K562 (cell line): ENCODE results near the gene PBX1. TPM values are rescaled to one million over a fixed set of nuclear protein-coding genes. Genes with fewer than 3 reads are reported as not detected.

Experiments
- ATAC-seq: fragments of 200-7000 bp; cut with Tn5 transposase; 3 replicates; pipeline ENCODE4 v1.9.1; 2020; ENCODE audit warnings: moderate library complexity
- BruUV-seq: library from RNA; stranded (reverse); fragments of 400-500 nt; replicated peaks from 2 replicates; lab custom pipeline; 2021; lab: Mats Ljungman, UMichigan
- CTCF ChIA-PET: fragments of 300-600 bp; formaldehyde crosslinking; extraction: SDS; loops from one replicate; lab custom pipeline; 2021; ENCODE audit warnings: low intra/inter-chr PET ratio; lab: Yijun Ruan, JAX
- POLR2A ChIA-PET: fragments of 300-600, 350-650 bp; sonication (Branson Sonifier 250); formaldehyde crosslinking; extraction: SDS; loops from one replicate; lab custom pipeline; 2021; ENCODE audit warnings: antibody characterized with exemption, inconsistent platforms; lab: Yijun Ruan, JAX
- DNase-seq, 4 experiments: peaks; one replicate each; pipeline versions ENCODE4 v3.0.0 to v3.0.0-alpha.2; 2011 to 2018; ENCODE audit warnings: low spot score in 3 of 4, mixed read lengths in 3 of 4; ENCODE audit errors: extremely low read depth in 1 of 4
- FAIRE-seq: peaks from 2 replicates; lab custom pipeline; 2011; peaks lifted over from hg19 to GRCh38; lab: Jason Lieb, UNC
- H2AFZ ChIP-seq: 2 replicates; pipeline ENCODE4 v1.6.0; 2011; ENCODE audit warnings: low read depth, low read length, control low read depth, inconsistent platforms
- H3K27ac ChIP-seq: fragments of 200-600 bp; 3 replicates; pipeline ENCODE4 v1.8.0; 2011; ENCODE audit warnings: low read depth, mild to moderate bottlenecking, control low read depth, inconsistent platforms, low read length, moderate library complexity, mixed read lengths; ENCODE audit errors: extremely low read depth
- H3K27me3 ChIP-seq, 2 experiments: fragments of 300-600 bp in 1 of 2; 2 replicates in 1 of 2; 3 replicates in 1 of 2; pipeline versions ENCODE4 v1.6.0 to v1.8.0; 2011; ENCODE audit warnings: inconsistent platforms in 2 of 2, low read length in 2 of 2, mild to moderate bottlenecking in 1 of 2, mixed read lengths in 1 of 2, moderate library complexity in 1 of 2; ENCODE audit not compliant: control insufficient read depth in 2 of 2, insufficient read depth in 2 of 2
- H3K36me3 ChIP-seq: fragments of 300-600 bp; 3 replicates; pipeline ENCODE4 v1.8.0; 2011; ENCODE audit warnings: mild to moderate bottlenecking, low read length, inconsistent platforms; ENCODE audit not compliant: control insufficient read depth, insufficient read depth
- H3K4me1 ChIP-seq, 2 experiments: fragments of 200-600 bp in 1 of 2; replicated peaks in 1 of 2; 2 replicates in 1 of 2; 3 replicates in 1 of 2; pipeline versions ENCODE4 v1.5.1 to v1.8.0; 2011; ENCODE audit warnings: inconsistent platforms in 2 of 2, low read length in 2 of 2, mild to moderate bottlenecking in 1 of 2, mixed read lengths in 1 of 2, moderate library complexity in 1 of 2; ENCODE audit not compliant: control insufficient read depth in 2 of 2, insufficient read depth in 2 of 2
- H3K4me2 ChIP-seq: 2 replicates; pipeline ENCODE4 v1.6.1; 2011; ENCODE audit warnings: low read length, control low read depth, inconsistent platforms, mixed read lengths; ENCODE audit not compliant: insufficient read depth
- H3K4me3 ChIP-seq: fragments of 200-600 bp; sonication (generic), shearing (Covaris generic); 2 replicates; pipeline ENCODE4 v1.5.1; 2016; ENCODE audit warnings: control low read depth, inconsistent platforms
- H3K79me2 ChIP-seq: fragments of 200-600 bp; 3 replicates; pipeline ENCODE4 v1.8.0; 2011; ENCODE audit warnings: low read length, inconsistent platforms; ENCODE audit not compliant: control insufficient read depth, insufficient read depth
- H3K9ac ChIP-seq, 2 experiments: 2 replicates each; pipeline versions ENCODE4 v1.6.0 to v1.6.1; 2011; ENCODE audit warnings: low read depth in 2 of 2, low read length in 2 of 2, control low read depth in 1 of 2, inconsistent platforms in 1 of 2, mild to moderate bottlenecking in 1 of 2, mixed read lengths in 1 of 2; ENCODE audit not compliant: insufficient read depth in 1 of 2
- H3K9me1 ChIP-seq: one replicate; pipeline ENCODE4 v1.6.0; 2011; ENCODE audit warnings: inconsistent platforms, mild to moderate bottlenecking, low read length, moderate library complexity; ENCODE audit not compliant: control insufficient read depth, insufficient read depth
- H3K9me3 ChIP-seq: replicated peaks from 2 replicates; pipeline ENCODE4 v1.5.1; 2011; ENCODE audit warnings: low read depth, low read length, inconsistent platforms; ENCODE audit not compliant: control insufficient read depth, insufficient read depth
- H4K20me1 ChIP-seq: replicated peaks from 2 replicates; pipeline ENCODE4 v1.6.1; 2011; ENCODE audit warnings: low read length, inconsistent platforms, mixed read lengths; ENCODE audit not compliant: control insufficient read depth, insufficient read depth
- ELK1 ChIP-seq: sonication (generic); formaldehyde crosslinking; IDR thresholded peaks from 2 replicates; pipeline ENCODE4 v1.8.1; 2022; ENCODE audit warnings: missing genetic modification reagents
- MCM3 ChIP-seq: fragments of 450-650 bp; IDR thresholded peaks from 2 replicates; pipeline ENCODE4 v1.6.1; 2016
- SMC3 ChIP-seq: conservative IDR thresholded peaks from 2 replicates; pipeline ENCODE4 v1.6.1; 2011; ENCODE audit warnings: low read depth, low read length, improper control_type of control experiment; ENCODE audit not compliant: insufficient read depth
- WGBS: fragments of 100-300 bp; shearing (Covaris generic); methylation state at CpG from one replicate; pipeline ENCODE4 v1.1.6; 2016; ENCODE audit warnings: low coverage, mixed read lengths; ENCODE audit not compliant: insufficient coverage; ENCODE audit errors: missing lambda C conversion rate; 5-methylcytosine and 5-hydroxymethylcytosine counted together
- in situ Hi-C: fragments of 300-500 bp; cut with MboI; formaldehyde crosslinking; loops from 4 replicates; pipeline ENCODE4 v1.15.0; 2018; ENCODE audit warnings: inconsistent platforms, mixed read lengths
- intact Hi-C: fragments of 100-400 bp; cut with micrococcal nuclease; formaldehyde crosslinking; loops from 2 replicates; pipeline ENCODE4 v1.14.2; 2022
- polyA plus RNA-seq, 8 experiments: library from polyadenylated mRNA; depleted of rRNA in 4 of 8; stranded (reverse) in 5 of 8; unstranded in 3 of 8; fragments of >200 nt; fragmentation: Nextera tagmentation in 2 of 8; fragmentation: Illumina TruSeq in 1 of 8; extraction: Ambion mirVana in 2 of 8; extraction: Trizol in 1 of 8; gene quantifications; 2 replicates each; pipeline versions ENCODE4 v1.2.1 to v1.2.3, GENCODE V29; 2011 to 2014; ENCODE audit warnings: inconsistent platforms in 1 of 8, missing spikeins in 1 of 8
- total RNA-seq, 7 experiments: library from RNA; depleted of rRNA in 6 of 7; stranded (reverse); fragments of >200 nt in 6 of 7; fragmentation: Illumina TruSeq in 2 of 7; extraction: Trizol in 2 of 7; gene quantifications; 2 replicates each; pipeline versions ENCODE4 v1.2.1 to v1.2.3, GENCODE V29; 2011 to 2021; ENCODE audit warnings: low replicate concordance in 1 of 7
- TF ChIP-seq, protein P1 (sequence below): sonication (generic); formaldehyde crosslinking; IDR thresholded peaks from 2 replicates; pipeline ENCODE4 v1.4.0; 2020; ENCODE audit warnings: mild to moderate bottlenecking, missing genetic modification reagents
- TF ChIP-seq, protein P2 (sequence below): fragments of 450-650 bp; IDR thresholded peaks from 2 replicates; pipeline ENCODE4 v1.6.1; 2016; ENCODE audit warnings: mild to moderate bottlenecking, moderate library complexity

Gene PBX1
- total and polyA plus RNA-seq, 9 of the 15 experiments (the other 6 are each of a cell fraction or from before 2014, with no cell fraction given), result 0.03 to 0.62 (median 0.17) TPM

- Histone ChIP-seq H3K27me3 (peaks cover 0 to 5% of the 10 kb centered on the region in 2 experiments; a peak in 1 of 5 replicates), H3K4me3 (no peak overlapping the region), H3K9me1 (no peaks in the 10 kb centered on the region), H3K79me2 (no peaks in the 10 kb centered on the region), H4K20me1 (no peaks in the 10 kb centered on the region), H3K36me3 (no peaks in the 10 kb centered on the region), H3K4me2 (no peak overlapping the region), H3K27ac (no peak overlapping the region), H3K9ac (no peak overlapping the region), H2AFZ (no peak overlapping the region), H3K9me3 (no peaks in the 10 kb centered on the region), H3K4me1 (no peaks in the 10 kb centered on the region)
- FAIRE-seq (no peak), ATAC-seq (no peak), DNase-seq (no peak)
- ChIA-PET POLR2A (interaction anchor here (0.6 kb wide), 1 partner anchor 28 kb away, joined by 4 read pairs; no protein-coding TSS in a partner anchor), CTCF (no interaction called here)
- in situ Hi-C loops, result no loop called here
- BruUV-seq, result no TSS peak
- intact Hi-C loops, result no loop called here
- WGBS, result 0% methylated on average over 11 of the region's 17 CpGs
- no peak for TF ChIP-seq ELK1 (CRISPR knock-in tag)
- TF ChIP-seq SMC3, result no peak
- TF ChIP-seq, protein P1, sequence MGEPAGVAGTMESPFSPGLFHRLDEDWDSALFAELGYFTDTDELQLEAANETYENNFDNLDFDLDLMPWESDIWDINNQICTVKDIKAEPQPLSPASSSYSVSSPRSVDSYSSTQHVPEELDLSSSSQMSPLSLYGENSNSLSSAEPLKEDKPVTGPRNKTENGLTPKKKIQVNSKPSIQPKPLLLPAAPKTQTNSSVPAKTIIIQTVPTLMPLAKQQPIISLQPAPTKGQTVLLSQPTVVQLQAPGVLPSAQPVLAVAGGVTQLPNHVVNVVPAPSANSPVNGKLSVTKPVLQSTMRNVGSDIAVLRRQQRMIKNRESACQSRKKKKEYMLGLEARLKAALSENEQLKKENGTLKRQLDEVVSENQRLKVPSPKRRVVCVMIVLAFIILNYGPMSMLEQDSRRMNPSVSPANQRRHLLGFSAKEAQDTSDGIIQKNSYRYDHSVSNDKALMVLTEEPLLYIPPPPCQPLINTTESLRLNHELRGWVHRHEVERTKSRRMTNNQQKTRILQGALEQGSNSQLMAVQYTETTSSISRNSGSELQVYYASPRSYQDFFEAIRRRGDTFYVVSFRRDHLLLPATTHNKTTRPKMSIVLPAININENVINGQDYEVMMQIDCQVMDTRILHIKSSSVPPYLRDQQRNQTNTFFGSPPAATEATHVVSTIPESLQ (CRISPR knock-in tag), result no peak
- TF ChIP-seq MCM3, result no peak
- TF ChIP-seq, protein P2, sequence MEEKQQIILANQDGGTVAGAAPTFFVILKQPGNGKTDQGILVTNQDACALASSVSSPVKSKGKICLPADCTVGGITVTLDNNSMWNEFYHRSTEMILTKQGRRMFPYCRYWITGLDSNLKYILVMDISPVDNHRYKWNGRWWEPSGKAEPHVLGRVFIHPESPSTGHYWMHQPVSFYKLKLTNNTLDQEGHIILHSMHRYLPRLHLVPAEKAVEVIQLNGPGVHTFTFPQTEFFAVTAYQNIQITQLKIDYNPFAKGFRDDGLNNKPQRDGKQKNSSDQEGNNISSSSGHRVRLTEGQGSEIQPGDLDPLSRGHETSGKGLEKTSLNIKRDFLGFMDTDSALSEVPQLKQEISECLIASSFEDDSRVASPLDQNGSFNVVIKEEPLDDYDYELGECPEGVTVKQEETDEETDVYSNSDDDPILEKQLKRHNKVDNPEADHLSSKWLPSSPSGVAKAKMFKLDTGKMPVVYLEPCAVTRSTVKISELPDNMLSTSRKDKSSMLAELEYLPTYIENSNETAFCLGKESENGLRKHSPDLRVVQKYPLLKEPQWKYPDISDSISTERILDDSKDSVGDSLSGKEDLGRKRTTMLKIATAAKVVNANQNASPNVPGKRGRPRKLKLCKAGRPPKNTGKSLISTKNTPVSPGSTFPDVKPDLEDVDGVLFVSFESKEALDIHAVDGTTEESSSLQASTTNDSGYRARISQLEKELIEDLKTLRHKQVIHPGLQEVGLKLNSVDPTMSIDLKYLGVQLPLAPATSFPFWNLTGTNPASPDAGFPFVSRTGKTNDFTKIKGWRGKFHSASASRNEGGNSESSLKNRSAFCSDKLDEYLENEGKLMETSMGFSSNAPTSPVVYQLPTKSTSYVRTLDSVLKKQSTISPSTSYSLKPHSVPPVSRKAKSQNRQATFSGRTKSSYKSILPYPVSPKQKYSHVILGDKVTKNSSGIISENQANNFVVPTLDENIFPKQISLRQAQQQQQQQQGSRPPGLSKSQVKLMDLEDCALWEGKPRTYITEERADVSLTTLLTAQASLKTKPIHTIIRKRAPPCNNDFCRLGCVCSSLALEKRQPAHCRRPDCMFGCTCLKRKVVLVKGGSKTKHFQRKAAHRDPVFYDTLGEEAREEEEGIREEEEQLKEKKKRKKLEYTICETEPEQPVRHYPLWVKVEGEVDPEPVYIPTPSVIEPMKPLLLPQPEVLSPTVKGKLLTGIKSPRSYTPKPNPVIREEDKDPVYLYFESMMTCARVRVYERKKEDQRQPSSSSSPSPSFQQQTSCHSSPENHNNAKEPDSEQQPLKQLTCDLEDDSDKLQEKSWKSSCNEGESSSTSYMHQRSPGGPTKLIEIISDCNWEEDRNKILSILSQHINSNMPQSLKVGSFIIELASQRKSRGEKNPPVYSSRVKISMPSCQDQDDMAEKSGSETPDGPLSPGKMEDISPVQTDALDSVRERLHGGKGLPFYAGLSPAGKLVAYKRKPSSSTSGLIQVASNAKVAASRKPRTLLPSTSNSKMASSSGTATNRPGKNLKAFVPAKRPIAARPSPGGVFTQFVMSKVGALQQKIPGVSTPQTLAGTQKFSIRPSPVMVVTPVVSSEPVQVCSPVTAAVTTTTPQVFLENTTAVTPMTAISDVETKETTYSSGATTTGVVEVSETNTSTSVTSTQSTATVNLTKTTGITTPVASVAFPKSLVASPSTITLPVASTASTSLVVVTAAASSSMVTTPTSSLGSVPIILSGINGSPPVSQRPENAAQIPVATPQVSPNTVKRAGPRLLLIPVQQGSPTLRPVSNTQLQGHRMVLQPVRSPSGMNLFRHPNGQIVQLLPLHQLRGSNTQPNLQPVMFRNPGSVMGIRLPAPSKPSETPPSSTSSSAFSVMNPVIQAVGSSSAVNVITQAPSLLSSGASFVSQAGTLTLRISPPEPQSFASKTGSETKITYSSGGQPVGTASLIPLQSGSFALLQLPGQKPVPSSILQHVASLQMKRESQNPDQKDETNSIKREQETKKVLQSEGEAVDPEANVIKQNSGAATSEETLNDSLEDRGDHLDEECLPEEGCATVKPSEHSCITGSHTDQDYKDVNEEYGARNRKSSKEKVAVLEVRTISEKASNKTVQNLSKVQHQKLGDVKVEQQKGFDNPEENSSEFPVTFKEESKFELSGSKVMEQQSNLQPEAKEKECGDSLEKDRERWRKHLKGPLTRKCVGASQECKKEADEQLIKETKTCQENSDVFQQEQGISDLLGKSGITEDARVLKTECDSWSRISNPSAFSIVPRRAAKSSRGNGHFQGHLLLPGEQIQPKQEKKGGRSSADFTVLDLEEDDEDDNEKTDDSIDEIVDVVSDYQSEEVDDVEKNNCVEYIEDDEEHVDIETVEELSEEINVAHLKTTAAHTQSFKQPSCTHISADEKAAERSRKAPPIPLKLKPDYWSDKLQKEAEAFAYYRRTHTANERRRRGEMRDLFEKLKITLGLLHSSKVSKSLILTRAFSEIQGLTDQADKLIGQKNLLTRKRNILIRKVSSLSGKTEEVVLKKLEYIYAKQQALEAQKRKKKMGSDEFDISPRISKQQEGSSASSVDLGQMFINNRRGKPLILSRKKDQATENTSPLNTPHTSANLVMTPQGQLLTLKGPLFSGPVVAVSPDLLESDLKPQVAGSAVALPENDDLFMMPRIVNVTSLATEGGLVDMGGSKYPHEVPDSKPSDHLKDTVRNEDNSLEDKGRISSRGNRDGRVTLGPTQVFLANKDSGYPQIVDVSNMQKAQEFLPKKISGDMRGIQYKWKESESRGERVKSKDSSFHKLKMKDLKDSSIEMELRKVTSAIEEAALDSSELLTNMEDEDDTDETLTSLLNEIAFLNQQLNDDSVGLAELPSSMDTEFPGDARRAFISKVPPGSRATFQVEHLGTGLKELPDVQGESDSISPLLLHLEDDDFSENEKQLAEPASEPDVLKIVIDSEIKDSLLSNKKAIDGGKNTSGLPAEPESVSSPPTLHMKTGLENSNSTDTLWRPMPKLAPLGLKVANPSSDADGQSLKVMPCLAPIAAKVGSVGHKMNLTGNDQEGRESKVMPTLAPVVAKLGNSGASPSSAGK, result no peak
These were observed 29.7 kb downstream of the PBX1 start for GRCh38 chr1:164588516-164589341.
